GM12892 (cell line): ENCODE results near the gene SLC24A3.

Experiments used
- DNase-seq: peaks from one replicate; pipeline ENCODE4 v3.0.0; 2011; ENCODE audit not compliant: insufficient read length
- FAIRE-seq: peaks from 2 replicates; lab custom pipeline; 2011; peaks lifted over from hg19 to GRCh38; lab: Jason Lieb, UNC
- POLR2A ChIP-seq: IDR thresholded peaks from 2 replicates; pipeline ENCODE4 v1.6.1; 2011; ENCODE audit warnings: low read depth, low read length, control low read depth
- POLR2AphosphoS5 ChIP-seq: IDR thresholded peaks from 2 replicates; pipeline ENCODE4 v1.6.1; 2011; ENCODE audit warnings: low read depth, low read length, control low read depth
- TAF1 ChIP-seq: IDR thresholded peaks from 2 replicates; pipeline ENCODE4 v1.6.1; 2011; ENCODE audit warnings: low read depth, mild to moderate bottlenecking, control low read depth, low read length, borderline replicate concordance

The SLC24A3 gene

DNA sequence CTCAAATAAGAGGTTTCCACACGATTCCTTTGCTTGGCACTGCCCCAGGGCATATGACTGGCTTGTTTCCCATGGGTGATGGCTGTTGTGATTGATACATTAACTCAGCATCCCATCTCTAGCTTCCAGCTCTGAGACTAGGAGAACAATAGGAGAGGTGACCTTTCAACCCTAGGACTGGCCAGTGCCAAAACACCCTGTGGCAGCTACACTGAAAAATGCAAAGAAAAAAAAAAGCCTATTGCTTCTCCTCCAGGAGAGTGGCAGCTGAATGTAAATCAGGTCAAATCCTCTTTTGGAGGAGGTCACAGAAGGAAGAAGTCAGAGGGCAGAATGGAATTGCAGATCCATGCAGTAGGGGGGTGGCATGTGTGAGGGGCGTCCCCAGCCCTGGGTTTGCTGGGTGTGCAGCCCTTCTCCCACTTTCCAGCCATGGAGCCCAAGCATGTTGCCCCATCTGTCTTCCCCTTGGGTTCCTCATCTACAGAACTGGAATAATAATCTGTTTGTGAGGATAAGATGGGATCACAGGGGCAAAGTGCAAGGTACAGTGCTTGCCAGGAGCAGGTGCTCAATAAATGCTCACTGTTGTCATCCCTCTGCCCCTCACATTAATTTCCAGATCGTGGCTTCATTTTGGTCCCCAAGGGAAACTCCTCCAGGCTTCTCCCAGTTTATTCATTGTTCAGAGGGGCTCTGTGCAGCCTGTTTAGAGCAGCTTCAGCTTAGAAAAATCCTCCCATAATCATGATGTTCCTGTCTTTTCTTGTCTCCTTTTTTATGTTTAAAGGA, 300.6 kb downstream of the SLC24A3 start:
- TF ChIP-seq TAF1 (no peak), POLR2A (no peak), POLR2AphosphoS5 (no peak)
- FAIRE-seq (no peak), DNase-seq (no peak)

DNA sequence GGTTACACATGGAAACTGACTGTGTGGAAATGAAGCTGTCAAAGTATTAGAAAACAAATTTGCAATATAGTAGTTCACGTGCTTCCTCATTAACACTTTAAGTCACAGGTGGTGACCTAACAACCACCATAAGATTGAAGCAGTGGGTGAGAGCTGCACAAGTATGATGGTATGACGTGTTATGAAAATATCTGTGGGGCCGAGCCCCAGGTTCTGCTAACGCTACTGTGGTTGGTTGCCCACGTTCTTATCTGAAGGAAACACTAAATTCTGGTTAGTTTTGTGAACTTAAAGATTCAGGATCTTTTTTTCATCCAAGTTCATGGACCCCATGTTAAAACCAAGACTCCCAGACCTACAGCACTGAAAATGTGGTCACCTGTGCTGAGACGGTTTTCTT, 302.6 kb downstream of the SLC24A3 start:
- no peak for TF ChIP-seq POLR2A
- no peak for FAIRE-seq

GRCh38 chr20:19519466-19519865, 307.0 kb downstream of the SLC24A3 start:
- no peak for FAIRE-seq
- no peak for DNase-seq
- TF ChIP-seq TAF1, result no peak
- TF ChIP-seq POLR2A, result no peak
- TF ChIP-seq POLR2AphosphoS5, result no peak

More for the DNA sequence above, 302.6 kb downstream of the SLC24A3 start:
- DNase-seq, result no peak

- no peak for FAIRE-seq
- DNase-seq, result no peak
- TF ChIP-seq POLR2A (no peak), POLR2AphosphoS5 (no peak), TAF1 (no peak)
Measured at GRCh38 chr20:19520261-19520660, 307.8 kb downstream of the SLC24A3 start.

GRCh38 chr20:19522071-19522801, 309.8 kb downstream of the SLC24A3 start:
- no peak for DNase-seq
- no peak for TF ChIP-seq POLR2A
- no peak for TF ChIP-seq TAF1
- TF ChIP-seq POLR2AphosphoS5, result no peak
- peak; percentile 75 for FAIRE-seq

GRCh38 chr20:19522836-19523590, 310.6 kb downstream of the SLC24A3 start:
- no peak for DNase-seq
- TF ChIP-seq POLR2AphosphoS5 (no peak), TAF1 (no peak), POLR2A (no peak)
- no peak for FAIRE-seq

- FAIRE-seq (no peak), DNase-seq (no peak)
- no peak for TF ChIP-seq POLR2A
- TF ChIP-seq POLR2AphosphoS5, result no peak
- no peak for TF ChIP-seq TAF1
Measured at GRCh38 chr20:19524691-19525090, 312.2 kb downstream of the SLC24A3 start.

GRCh38 chr20:19527509-19527908, 315.1 kb downstream of the SLC24A3 start:
- FAIRE-seq, result no peak
- TF ChIP-seq TAF1 (no peak), POLR2AphosphoS5 (no peak), POLR2A (no peak)
- no peak for DNase-seq

- FAIRE-seq (no peak), DNase-seq (no peak)
- TF ChIP-seq POLR2A (no peak), POLR2AphosphoS5 (no peak), TAF1 (no peak)
Measured at GRCh38 chr20:19528286-19529030, 316.0 kb downstream of the SLC24A3 start.

DNA sequence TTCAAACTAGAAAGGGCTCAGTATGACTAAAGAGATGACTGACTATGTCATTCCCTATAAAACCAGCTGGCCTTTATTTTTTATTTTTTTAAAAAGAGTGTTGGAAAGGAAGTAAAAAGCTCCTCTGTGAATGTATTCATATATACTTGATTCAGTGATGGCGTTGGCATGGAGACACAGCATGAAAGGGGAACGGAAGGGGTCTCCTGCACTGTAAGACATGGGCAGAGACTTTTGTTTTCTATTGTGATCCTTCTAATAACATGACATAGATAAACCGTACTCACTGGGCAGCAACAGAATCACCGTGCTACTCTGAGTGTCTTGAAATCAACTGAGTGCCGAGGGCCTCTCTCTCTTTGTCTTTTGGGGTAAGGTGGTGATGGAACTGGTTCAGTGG, 317.6 kb downstream of the SLC24A3 start:
- no peak for FAIRE-seq
- TF ChIP-seq TAF1 (no peak), POLR2AphosphoS5 (no peak), POLR2A (no peak)
- no peak for DNase-seq

DNA sequence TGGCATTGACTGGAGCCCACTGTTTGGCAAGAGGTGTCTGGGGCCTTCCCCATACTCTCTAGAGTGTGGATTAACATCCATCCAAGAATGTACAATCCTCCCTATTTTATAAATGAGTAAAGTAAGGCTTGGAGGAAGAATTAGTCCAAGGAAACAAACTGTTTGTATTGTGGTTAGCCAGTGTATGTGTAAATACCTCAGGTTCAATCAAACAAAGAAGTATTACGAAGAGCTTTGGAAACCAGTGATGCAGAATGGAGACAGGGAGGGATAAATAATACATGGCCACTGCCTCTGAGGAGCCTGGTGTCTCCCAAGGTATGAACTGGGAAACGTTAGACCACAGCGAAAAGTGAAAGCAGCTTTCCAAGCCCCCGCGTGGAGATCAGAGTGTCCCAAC, 319.0 kb downstream of the SLC24A3 start:
- TF ChIP-seq TAF1 (no peak), POLR2A (no peak), POLR2AphosphoS5 (no peak)
- FAIRE-seq (no peak), DNase-seq (no peak)
